Liver (tissue), 9 donors: ENCODE data around the gene PASK. TPM values are rescaled to one million over a fixed set of nuclear protein-coding genes. Genes with fewer than 3 reads are reported as not detected.

ENCODE experiments used
- DNase-seq: peaks from one replicate; pipeline ENCODE4 v3.0.0-alpha.2; 2017; ENCODE audit warnings: low spot score
- H3K27ac ChIP-seq, 2 donors: one replicate each; pipeline ENCODE4 v1.7.0; 2013; ENCODE audit warnings: inconsistent platforms in 2 of 2, low read length in 2 of 2, control low read depth in 1 of 2, low read depth in 1 of 2, mild to moderate bottlenecking in 1 of 2
- H3K27me3 ChIP-seq, 4 donors: one replicate each; pipeline versions ENCODE4 v1.6.1 to v1.7.0; 2013; ENCODE audit warnings: low read length in 3 of 4, inconsistent platforms in 1 of 4, mild to moderate bottlenecking in 1 of 4, moderate library complexity in 1 of 4; ENCODE audit not compliant: control insufficient read depth in 4 of 4, insufficient read depth in 4 of 4
- H3K36me3 ChIP-seq, 4 donors: one replicate each; pipeline versions ENCODE4 v1.6.1 to v1.7.0; 2013; ENCODE audit warnings: low read length in 3 of 4, mild to moderate bottlenecking in 3 of 4, low read depth in 1 of 4, moderate library complexity in 1 of 4; ENCODE audit not compliant: control insufficient read depth in 4 of 4, insufficient read depth in 3 of 4
- H3K4me1 ChIP-seq, 4 donors: one replicate each; pipeline versions ENCODE4 v1.6.1 to v1.7.0; 2013; ENCODE audit warnings: low read length in 3 of 4, mild to moderate bottlenecking in 3 of 4, moderate library complexity in 1 of 4; ENCODE audit not compliant: control insufficient read depth in 4 of 4, insufficient read depth in 4 of 4
- H3K4me3 ChIP-seq, 3 donors: one replicate each; pipeline versions ENCODE4 v1.6.1 to v1.7.0; 2013; ENCODE audit warnings: low read length in 3 of 3, control low read depth in 1 of 3, low read depth in 1 of 3, mild to moderate bottlenecking in 1 of 3
- H3K9ac ChIP-seq, 2 donors: one replicate each; pipeline ENCODE4 v1.7.0; 2013; ENCODE audit warnings: low read length in 2 of 2, mild to moderate bottlenecking in 2 of 2, moderate library complexity in 2 of 2, control low read depth in 1 of 2, low read depth in 1 of 2
- H3K9me3 ChIP-seq, 4 donors: one replicate each; pipeline versions ENCODE4 v1.6.1 to v1.7.0; 2013; ENCODE audit warnings: low read length in 3 of 4; ENCODE audit not compliant: control insufficient read depth in 4 of 4
- CTCF ChIP-seq: fragments of 150-350 bp; IDR thresholded peaks from 2 replicates; pipeline ENCODE4 v1.5.1; 2017; ENCODE audit warnings: improper control_type of control experiment, low read depth, low read length; ENCODE audit not compliant: missing input control
- FOXA1 ChIP-seq: IDR thresholded peaks from 2 replicates; pipeline ENCODE4 v1.6.1; 2016; ENCODE audit warnings: antibody characterized with exemption
- FOXA2 ChIP-seq: IDR thresholded peaks from 2 replicates; pipeline ENCODE4 v1.6.1; 2016; ENCODE audit warnings: antibody characterized with exemption
- GABPA ChIP-seq, 2 donors: IDR thresholded peaks in 1 of 2; conservative IDR thresholded peaks in 1 of 2; 2 replicates each; pipeline ENCODE4 v1.6.1; 2016; ENCODE audit warnings: antibody characterized with exemption in 2 of 2, mild to moderate bottlenecking in 1 of 2, moderate library complexity in 1 of 2
- HNF4A ChIP-seq, 2 donors: conservative IDR thresholded peaks; 2 replicates each; pipeline ENCODE4 v1.6.1; 2016; ENCODE audit warnings: antibody characterized with exemption in 2 of 2, mild to moderate bottlenecking in 2 of 2
- HNF4G ChIP-seq: IDR thresholded peaks from 2 replicates; pipeline ENCODE4 v1.6.1; 2016; ENCODE audit warnings: antibody characterized with exemption
- JUND ChIP-seq, 2 donors: IDR thresholded peaks; 2 replicates each; pipeline ENCODE4 v1.6.1; 2016; ENCODE audit warnings: antibody characterized with exemption in 2 of 2
- MAX ChIP-seq: IDR thresholded peaks from 2 replicates; pipeline ENCODE4 v1.6.1; 2016; ENCODE audit warnings: antibody characterized with exemption
- NR2F2 ChIP-seq: IDR thresholded peaks from 2 replicates; pipeline ENCODE4 v1.6.1; 2016; ENCODE audit warnings: antibody characterized with exemption
- RAD21 ChIP-seq, 2 donors: IDR thresholded peaks; 2 replicates each; pipeline ENCODE4 v1.6.1; 2016; ENCODE audit warnings: antibody characterized with exemption in 2 of 2, mild to moderate bottlenecking in 2 of 2
- RXRA ChIP-seq, 2 donors: IDR thresholded peaks; 2 replicates each; pipeline ENCODE4 v1.6.1; 2017 to 2018; ENCODE audit warnings: antibody characterized with exemption in 2 of 2, mild to moderate bottlenecking in 1 of 2
- SP1 ChIP-seq: IDR thresholded peaks from 2 replicates; pipeline ENCODE4 v1.6.1; 2018; ENCODE audit warnings: antibody characterized with exemption, mild to moderate bottlenecking
- TAF1 ChIP-seq: conservative IDR thresholded peaks from 2 replicates; pipeline ENCODE4 v1.6.1; 2016; ENCODE audit warnings: antibody characterized with exemption, mild to moderate bottlenecking
- YY1 ChIP-seq: IDR thresholded peaks from 2 replicates; pipeline ENCODE4 v1.6.1; 2016; ENCODE audit warnings: antibody characterized with exemption, mild to moderate bottlenecking
- ZBTB33 ChIP-seq: IDR thresholded peaks from 2 replicates; pipeline ENCODE4 v1.6.1; 2016; ENCODE audit warnings: antibody characterized with exemption
- WGBS: extraction: QIAGEN DNeasy Blood & Tissue Kit; methylation state at CpG from one replicate; pipeline ENCODE4 v1.1.7; 2013; 5-methylcytosine and 5-hydroxymethylcytosine counted together
- polyA plus RNA-seq, 2 donors: library from polyadenylated mRNA; stranded (reverse) in 1 of 2; unstranded in 1 of 2; fragments of 200-250 nt in 1 of 2; fragments of >200 nt in 1 of 2; fragmentation: Nextera tagmentation in 1 of 2; extraction: Ambion mirVana in 1 of 2; gene quantifications; one replicate each; pipeline versions ENCODE4 v1.2.1 to v1.2.3, GENCODE V29; 2013 to 2015
- total RNA-seq, 2 donors: library from RNA; depleted of rRNA; stranded (reverse); fragments of >200 nt; gene quantifications; one replicate each; pipeline ENCODE4 v1.2.3, GENCODE V29; 2014
- TF ChIP-seq, protein P1 (sequence below): IDR thresholded peaks from 2 replicates; pipeline ENCODE4 v1.6.1; 2016; ENCODE audit warnings: antibody characterized with exemption
- TF ChIP-seq, protein P2 (sequence below): IDR thresholded peaks from 2 replicates; pipeline ENCODE4 v1.6.1; 2016; ENCODE audit warnings: antibody characterized with exemption, mild to moderate bottlenecking
- donor health status: healthy.
- donor health status: healthy.
- donor health status: healthy.
- donor health status: healthy.
- donor health status: healthy.

PASK gene
- total and polyA plus RNA-seq, 4 donors: 0.96 to 8.8 (median 2.9) TPM

DNA sequence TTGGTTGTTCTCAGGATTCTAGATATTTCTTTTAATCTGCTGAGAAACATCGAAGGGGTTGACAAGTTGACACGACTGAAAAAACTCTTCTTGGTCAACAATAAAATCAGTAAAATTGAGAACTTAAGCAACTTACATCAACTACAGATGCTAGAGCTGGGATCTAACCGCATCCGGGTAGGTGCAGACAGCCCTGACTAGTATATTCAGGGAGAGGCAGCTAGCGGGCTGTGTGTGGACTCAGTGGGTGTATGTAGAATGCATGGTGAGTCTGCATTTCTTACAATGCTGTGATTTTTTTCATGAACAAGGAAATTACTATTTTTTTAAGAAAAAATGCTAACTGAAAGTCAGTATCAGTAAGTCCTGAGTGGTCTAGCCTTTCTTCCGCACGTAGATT lies 11.0 kb upstream of the PASK start:
- no peak for DNase-seq
- Histone ChIP-seq H3K9me3 (no peaks in the 10 kb centered on the region), H3K27me3 (no peaks in the 10 kb centered on the region), H3K27ac (no peak overlapping the region), H3K9ac (no peak overlapping the region), H3K4me1 (no peaks in the 10 kb centered on the region), H3K4me3 (no peak overlapping the region), H3K36me3 (peaks cover 18 to 55% (median 26%) of the 10 kb centered on the region in 4 donors)
- TF ChIP-seq FOXA1: no peak
- TF ChIP-seq GABPA (IDR thresholded peaks at IDR 0.05 in 1 of 2, conservative IDR thresholded peaks at IDR 0.05 in 1 of 2): no peak
- WGBS: 98% methylated on average over 7 of the region's 7 CpGs

DNA sequence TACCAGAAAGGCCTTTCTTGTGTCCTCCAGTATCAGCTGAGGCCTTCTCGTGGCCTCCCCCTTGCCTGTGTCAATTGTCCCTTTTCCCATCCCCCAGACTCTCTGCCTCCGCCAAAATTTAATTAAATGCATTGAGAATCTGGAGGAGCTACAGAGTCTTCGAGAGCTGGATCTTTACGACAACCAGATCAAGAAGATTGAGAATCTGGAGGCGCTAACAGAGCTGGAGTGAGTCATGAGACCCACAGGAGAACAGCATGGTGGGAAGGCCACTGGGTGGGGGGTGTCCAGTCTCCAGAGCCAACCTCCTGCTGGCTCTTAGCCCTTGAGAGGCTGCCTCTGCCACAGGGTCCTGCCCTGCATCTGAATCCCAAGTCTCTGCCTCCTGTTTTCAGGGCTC lies 9.8 kb upstream of the PASK start:
- no peak for TF ChIP-seq RXRA (IDR thresholded peaks at IDR 0.05)
- no peak for TF ChIP-seq TAF1
- TF ChIP-seq YY1: no peak
- no peak for TF ChIP-seq FOXA2
- TF ChIP-seq SP1: no peak
- TF ChIP-seq, protein P1, sequence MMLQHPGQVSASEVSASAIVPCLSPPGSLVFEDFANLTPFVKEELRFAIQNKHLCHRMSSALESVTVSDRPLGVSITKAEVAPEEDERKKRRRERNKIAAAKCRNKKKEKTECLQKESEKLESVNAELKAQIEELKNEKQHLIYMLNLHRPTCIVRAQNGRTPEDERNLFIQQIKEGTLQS: no peak
- no peak for TF ChIP-seq HNF4A (conservative IDR thresholded peaks at IDR 0.05)
- no peak for TF ChIP-seq HNF4G
- TF ChIP-seq CTCF: no peak
- TF ChIP-seq GABPA (IDR thresholded peaks at IDR 0.05 in 1 of 2, conservative IDR thresholded peaks at IDR 0.05 in 1 of 2): no peak
- TF ChIP-seq MAX: no peak
- no peak for TF ChIP-seq RAD21 (IDR thresholded peaks at IDR 0.05)
- no peak for TF ChIP-seq JUND (IDR thresholded peaks at IDR 0.05)
- no peak for TF ChIP-seq NR2F2
- no peaks in the 10 kb centered on the region for H3K27me3 ChIP-seq
- peaks cover 16 to 56% (median 24%) of the 10 kb centered on the region in 4 donors for H3K36me3 ChIP-seq
- H3K4me1 ChIP-seq: no peaks in the 10 kb centered on the region
- WGBS: 98% methylated on average over 5 of the region's 5 CpGs
- H3K9ac ChIP-seq: no peak overlapping the region
- H3K27ac ChIP-seq: no peak overlapping the region
- no peak for DNase-seq
- no peaks in the 10 kb centered on the region for H3K9me3 ChIP-seq
- no peak overlapping the region for H3K4me3 ChIP-seq

- H3K4me3 ChIP-seq: no peak overlapping the region
- no peak for DNase-seq
- TF ChIP-seq, protein P2, sequence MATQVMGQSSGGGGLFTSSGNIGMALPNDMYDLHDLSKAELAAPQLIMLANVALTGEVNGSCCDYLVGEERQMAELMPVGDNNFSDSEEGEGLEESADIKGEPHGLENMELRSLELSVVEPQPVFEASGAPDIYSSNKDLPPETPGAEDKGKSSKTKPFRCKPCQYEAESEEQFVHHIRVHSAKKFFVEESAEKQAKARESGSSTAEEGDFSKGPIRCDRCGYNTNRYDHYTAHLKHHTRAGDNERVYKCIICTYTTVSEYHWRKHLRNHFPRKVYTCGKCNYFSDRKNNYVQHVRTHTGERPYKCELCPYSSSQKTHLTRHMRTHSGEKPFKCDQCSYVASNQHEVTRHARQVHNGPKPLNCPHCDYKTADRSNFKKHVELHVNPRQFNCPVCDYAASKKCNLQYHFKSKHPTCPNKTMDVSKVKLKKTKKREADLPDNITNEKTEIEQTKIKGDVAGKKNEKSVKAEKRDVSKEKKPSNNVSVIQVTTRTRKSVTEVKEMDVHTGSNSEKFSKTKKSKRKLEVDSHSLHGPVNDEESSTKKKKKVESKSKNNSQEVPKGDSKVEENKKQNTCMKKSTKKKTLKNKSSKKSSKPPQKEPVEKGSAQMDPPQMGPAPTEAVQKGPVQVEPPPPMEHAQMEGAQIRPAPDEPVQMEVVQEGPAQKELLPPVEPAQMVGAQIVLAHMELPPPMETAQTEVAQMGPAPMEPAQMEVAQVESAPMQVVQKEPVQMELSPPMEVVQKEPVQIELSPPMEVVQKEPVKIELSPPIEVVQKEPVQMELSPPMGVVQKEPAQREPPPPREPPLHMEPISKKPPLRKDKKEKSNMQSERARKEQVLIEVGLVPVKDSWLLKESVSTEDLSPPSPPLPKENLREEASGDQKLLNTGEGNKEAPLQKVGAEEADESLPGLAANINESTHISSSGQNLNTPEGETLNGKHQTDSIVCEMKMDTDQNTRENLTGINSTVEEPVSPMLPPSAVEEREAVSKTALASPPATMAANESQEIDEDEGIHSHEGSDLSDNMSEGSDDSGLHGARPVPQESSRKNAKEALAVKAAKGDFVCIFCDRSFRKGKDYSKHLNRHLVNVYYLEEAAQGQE: no peak
- TF ChIP-seq YY1: no peak
- TF ChIP-seq, protein P1: no peak
- no peak for TF ChIP-seq RXRA (IDR thresholded peaks at IDR 0.05)
- TF ChIP-seq TAF1: no peak
- TF ChIP-seq HNF4A (conservative IDR thresholded peaks at IDR 0.05): no peak
- no peak for TF ChIP-seq CTCF
- TF ChIP-seq MAX: no peak
- no peak for TF ChIP-seq RAD21 (IDR thresholded peaks at IDR 0.05)
- TF ChIP-seq FOXA1: no peak
- no peak for TF ChIP-seq HNF4G
- TF ChIP-seq ZBTB33: no peak
- no peak overlapping the region for H3K27ac ChIP-seq
- peaks cover 17 to 50% (median 20%) of the 10 kb centered on the region in 4 donors for H3K36me3 ChIP-seq
- H3K9ac ChIP-seq: no peak overlapping the region
- 97% methylated on average over 8 of the region's 8 CpGs for WGBS
- no peaks in the 10 kb centered on the region for H3K9me3 ChIP-seq
- no peaks in the 10 kb centered on the region for H3K4me1 ChIP-seq
- H3K27me3 ChIP-seq: no peaks in the 10 kb centered on the region
Observed at GRCh38 chr2:241158546-241158900, 9.3 kb upstream of the PASK start.
